Stimulated activated CD8-positive, alpha-beta memory T cell treated with anti-CD3 and anti-CD28 coated beads, Interleukin-2, amount 100 ng/mL, for 1 hour (primary cell): ENCODE measurements around the gene EPHA6.
A peak's percentile ranks its signal among the peaks of the same experiment; 100 is the strongest.

ENCODE experiments used
- DNase-seq, 2 donors: peaks; one replicate each; pipeline ENCODE4 v3.0.0-alpha.2; 2020; ENCODE audit warnings: low read depth in 2 of 2

EPHA6 gene

GRCh38 chr3:97698691-97699090 lies 884.3 kb downstream of the EPHA6 start:
- DNase-seq: no peak

GRCh38 chr3:97699889-97700288 lies 885.5 kb downstream of the EPHA6 start:
- DNase-seq: no peak

GRCh38 chr3:97705764-97706163 lies 891.4 kb downstream of the EPHA6 start:
- DNase-seq: no peak

- DNase-seq: no peak
Observed at GRCh38 chr3:97706226-97706625, 891.8 kb downstream of the EPHA6 start.

- DNase-seq: no peak
Observed at GRCh38 chr3:97711654-97712053, 897.3 kb downstream of the EPHA6 start.

- no peak for DNase-seq
Observed at GRCh38 chr3:97712919-97713318, 898.5 kb downstream of the EPHA6 start.

GRCh38 chr3:97713634-97714033 lies 899.2 kb downstream of the EPHA6 start:
- DNase-seq: no peak

- peak; percentile 15 to 31 for DNase-seq
Observed at GRCh38 chr3:97719156-97719821, 904.9 kb downstream of the EPHA6 start.

GRCh38 chr3:97720417-97720816 lies 906.0 kb downstream of the EPHA6 start:
- DNase-seq: no peak

GRCh38 chr3:97721446-97721845 lies 907.1 kb downstream of the EPHA6 start:
- no peak for DNase-seq

GRCh38 chr3:97736928-97737327 lies 922.5 kb downstream of the EPHA6 start:
- DNase-seq: no peak

- no peak for DNase-seq
Observed at GRCh38 chr3:97738761-97739160, 924.4 kb downstream of the EPHA6 start.

GRCh38 chr3:97742036-97742435 lies 927.6 kb downstream of the EPHA6 start:
- DNase-seq: no peak

- DNase-seq: no peak
Observed at GRCh38 chr3:97744289-97744688, 929.9 kb downstream of the EPHA6 start.

GRCh38 chr3:97763586-97764406 lies 949.4 kb downstream of the EPHA6 start:
- no peak for DNase-seq

- peak; percentile 37 to 52 for DNase-seq
Observed at GRCh38 chr3:97764407-97765238, 950.2 kb downstream of the EPHA6 start, which contains the start of gene ARL6. TSS of gene ARL6 (plus strand) at chr3:97764758. CDS start at chr3:97768108, 3,350 bp downstream.

GRCh38 chr3:97765336-97765735 lies 950.9 kb downstream of the EPHA6 start:
- no peak for DNase-seq

- no peak for DNase-seq
Observed at GRCh38 chr3:97772926-97773325, 958.5 kb downstream of the EPHA6 start.

- no peak for DNase-seq
Observed at GRCh38 chr3:97778152-97778551, 963.8 kb downstream of the EPHA6 start.

GRCh38 chr3:97793420-97794019 lies 979.1 kb downstream of the EPHA6 start:
- DNase-seq: no peak

GRCh38 chr3:97795951-97796350 lies 981.6 kb downstream of the EPHA6 start:
- DNase-seq: no peak
